H7 (cell line): ENCODE results near the gene DNAAF8. TPM values are rescaled to one million over a fixed set of nuclear protein-coding genes. Genes with fewer than 3 reads are reported as not detected.
"Not testable (repeated sequence)": the region's sequence is repeated elsewhere in the genome, so short reads cannot be mapped to it uniquely, and the experiment has no call there.

ENCODE experiments used
- DNase-seq: peaks from one replicate; pipeline ENCODE4 v3.0.0; 2012
- H3K27me3 ChIP-seq: 2 replicates; pipeline ENCODE4 v1.6.0; 2011; ENCODE audit warnings: mild to moderate bottlenecking, low read length; ENCODE audit not compliant: control insufficient read depth, insufficient read depth
- H3K36me3 ChIP-seq: replicated peaks from 2 replicates; pipeline ENCODE4 v1.5.1; 2011; ENCODE audit warnings: low read length; ENCODE audit not compliant: control insufficient read depth, insufficient read depth
- H3K4me3 ChIP-seq: 2 replicates; pipeline ENCODE4 v1.5.1; 2011; ENCODE audit warnings: low read depth, mild to moderate bottlenecking, control low read depth, low read length, moderate library complexity; ENCODE audit not compliant: insufficient read depth
- total RNA-seq: library from RNA; depleted of rRNA; stranded (reverse); fragments of >200 nt; shearing (Covaris generic); gene quantifications from 2 replicates; pipeline ENCODE4 v1.2.3, GENCODE V29; 2014

The DNAAF8 gene
- total RNA-seq, 1 experiment from 2014 or later: 1.1 TPM

GRCh38 chr16:4768549-4769305 lies 34.4 kb downstream of the DNAAF8 start:
- DNase-seq: peak; percentile 99
- H3K4me3 ChIP-seq: peak overlapping the region; percentile 42
- no peaks in the 10 kb centered on the region for H3K27me3 ChIP-seq
- peaks cover 8% of the 10 kb centered on the region for H3K36me3 ChIP-seq

DNA sequence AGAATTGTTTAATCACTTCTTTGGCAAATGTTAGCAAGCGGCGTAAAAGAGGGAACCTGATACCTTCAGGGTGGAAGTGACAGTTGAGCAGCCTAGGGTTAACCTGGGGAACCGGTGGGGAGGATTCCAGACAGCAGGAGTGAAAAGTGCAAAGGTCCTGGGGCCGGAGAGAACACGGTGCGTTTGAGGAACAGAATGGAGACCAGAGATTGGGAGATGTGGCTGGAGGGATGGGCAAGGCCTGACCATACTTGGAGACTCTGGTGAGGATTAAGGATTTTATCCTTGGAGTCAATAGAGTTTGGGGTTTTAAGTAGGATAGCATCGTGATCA lies 34.9 kb downstream of the DNAAF8 start:
- Histone ChIP-seq H3K4me3 (no peak overlapping the region), H3K27me3 (no peaks in the 10 kb centered on the region), H3K36me3 (peaks cover 3% of the 10 kb centered on the region)
- DNase-seq: no peak

DNA sequence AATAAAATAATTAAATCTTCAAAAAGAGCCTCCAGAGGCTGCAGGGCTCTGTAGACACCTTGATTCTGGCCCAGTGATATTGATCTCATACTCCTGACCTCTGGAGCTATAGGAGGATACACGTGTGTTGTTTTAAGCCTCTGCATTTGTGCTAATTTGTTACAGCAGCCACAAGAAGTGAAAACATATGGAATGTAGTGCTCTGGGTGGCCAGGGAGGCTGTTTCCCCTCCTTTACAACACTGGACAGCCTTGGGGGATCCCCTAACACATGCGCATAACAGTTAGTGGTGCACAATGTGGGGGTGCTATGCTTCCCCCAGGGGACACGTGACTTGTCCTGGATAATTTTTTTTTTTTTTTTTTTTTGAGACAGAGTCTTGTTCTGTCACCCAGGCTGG lies 37.3 kb downstream of the DNAAF8 start:
- no peaks in the 10 kb centered on the region for H3K27me3 ChIP-seq
- no peak for DNase-seq
- no peak overlapping the region for H3K4me3 ChIP-seq
- H3K36me3 ChIP-seq: no peaks in the 10 kb centered on the region

DNA sequence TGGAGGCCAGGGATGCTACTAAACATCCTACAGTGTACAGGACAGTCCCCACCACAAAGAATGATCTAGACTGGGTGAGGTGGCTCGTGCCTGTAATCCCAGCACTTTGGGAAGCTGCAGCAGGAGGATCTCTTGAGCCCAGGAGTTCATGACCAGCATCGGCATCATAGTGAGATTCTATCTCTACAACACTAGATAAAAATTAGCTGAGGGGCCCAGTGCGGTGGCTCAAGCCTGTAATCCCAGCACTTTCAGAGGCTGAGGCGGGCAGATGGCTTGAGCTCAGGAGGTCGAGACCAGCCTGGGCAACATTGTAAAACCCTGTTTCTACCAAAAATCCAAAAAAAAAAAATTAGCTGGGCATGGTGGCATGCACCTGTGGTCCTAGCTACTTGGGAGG lies 38.0 kb downstream of the DNAAF8 start:
- Histone ChIP-seq H3K27me3 (no peaks in the 10 kb centered on the region), H3K4me3 (no peak overlapping the region), H3K36me3 (no peaks in the 10 kb centered on the region)
- DNase-seq: no peak

DNA sequence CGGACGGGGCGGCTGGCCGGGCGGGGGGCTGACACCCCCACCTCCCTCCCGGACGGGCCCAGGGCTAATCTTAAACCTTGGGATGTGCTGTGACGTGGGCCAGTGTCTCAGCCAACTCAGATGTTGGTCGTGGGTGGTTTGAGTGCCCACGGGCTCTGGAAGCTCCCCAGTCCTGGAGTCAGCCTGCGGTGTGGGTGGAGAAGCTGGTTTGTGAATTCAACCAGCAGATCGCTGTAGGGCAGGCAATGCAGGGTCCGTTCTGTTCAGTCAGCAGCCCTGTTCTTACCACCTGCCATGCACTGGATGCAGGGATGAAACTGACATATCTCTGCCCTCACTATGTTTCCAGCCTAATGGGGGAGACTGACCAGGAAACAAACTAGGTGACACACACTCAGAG lies 40.7 kb downstream of the DNAAF8 start:
- no peaks in the 10 kb centered on the region for H3K36me3 ChIP-seq
- DNase-seq: no peak
- H3K4me3 ChIP-seq: no peak overlapping the region

DNA sequence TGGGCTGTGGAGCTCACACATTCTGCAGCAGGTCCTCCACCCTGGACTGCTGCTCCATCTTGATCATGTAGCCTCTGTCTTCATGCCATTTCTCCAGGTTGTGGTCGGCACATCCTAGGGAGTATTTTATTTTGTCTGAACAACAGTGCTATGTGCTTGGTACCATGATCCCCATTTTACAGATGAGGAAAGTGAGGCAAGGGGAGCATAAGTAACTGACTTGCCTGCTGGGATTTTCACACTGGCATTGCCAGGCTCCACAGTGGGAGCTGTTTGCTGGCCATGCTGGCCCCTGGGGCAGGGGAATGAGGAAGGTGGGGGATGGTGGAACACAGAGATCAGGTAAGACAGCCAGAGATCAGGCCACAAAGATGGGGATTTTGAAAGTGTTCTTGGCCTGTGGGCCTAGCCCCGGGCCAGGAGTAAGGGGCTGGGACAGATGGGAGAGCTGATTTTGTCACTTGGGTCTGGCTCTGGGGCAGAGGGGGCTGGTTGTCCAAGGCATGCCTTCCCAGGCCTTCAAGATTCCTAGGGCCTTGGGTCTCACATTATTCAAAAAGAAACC lies 41.9 kb downstream of the DNAAF8 start:
- H3K4me3 ChIP-seq: no peak overlapping the region

More for the DNA sequence above, 40.7 kb downstream of the DNAAF8 start:
- no peaks in the 10 kb centered on the region for H3K27me3 ChIP-seq

GRCh38 chr16:4777339-4778049 lies 43.2 kb downstream of the DNAAF8 start:
- Histone ChIP-seq H3K27me3 (no peaks in the 10 kb centered on the region), H3K4me3 (no peak overlapping the region)

More for the DNA sequence above, 41.9 kb downstream of the DNAAF8 start:
- no peak for DNase-seq
- no peaks in the 10 kb centered on the region for H3K27me3 ChIP-seq
- H3K36me3 ChIP-seq: no peaks in the 10 kb centered on the region

GRCh38 chr16:4778050-4778392 lies 43.7 kb downstream of the DNAAF8 start:
- H3K4me3 ChIP-seq: no peak overlapping the region
- DNase-seq: no peak
- H3K27me3 ChIP-seq: no peaks in the 10 kb centered on the region
- H3K36me3 ChIP-seq: no peaks in the 10 kb centered on the region

More at GRCh38 chr16:4777339-4778049, 43.2 kb downstream of the DNAAF8 start:
- no peak for DNase-seq
- H3K36me3 ChIP-seq: no peaks in the 10 kb centered on the region

- no peak overlapping the region for H3K4me3 ChIP-seq
- DNase-seq: no peak
- H3K27me3 ChIP-seq: no peaks in the 10 kb centered on the region
- H3K36me3 ChIP-seq: no peaks in the 10 kb centered on the region
These were observed 45.9 kb downstream of the DNAAF8 start for GRCh38 chr16:4780235-4780634.

- Histone ChIP-seq H3K27me3 (no peaks in the 10 kb centered on the region), H3K36me3 (no peaks in the 10 kb centered on the region), H3K4me3 (no peak overlapping the region)
- no peak for DNase-seq
These were observed 49.1 kb downstream of the DNAAF8 start for GRCh38 chr16:4783251-4783950.

- DNase-seq: no peak
- Histone ChIP-seq H3K27me3 (no peaks in the 10 kb centered on the region), H3K4me3 (no peak overlapping the region), H3K36me3 (no peaks in the 10 kb centered on the region)
These were observed 49.6 kb downstream of the DNAAF8 start for GRCh38 chr16:4783951-4784336.

GRCh38 chr16:4784444-4784987 lies 50.2 kb downstream of the DNAAF8 start:
- DNase-seq, H3K27me3 ChIP-seq, H3K36me3 ChIP-seq, H3K4me3 ChIP-seq: not testable (repeated sequence)

DNA sequence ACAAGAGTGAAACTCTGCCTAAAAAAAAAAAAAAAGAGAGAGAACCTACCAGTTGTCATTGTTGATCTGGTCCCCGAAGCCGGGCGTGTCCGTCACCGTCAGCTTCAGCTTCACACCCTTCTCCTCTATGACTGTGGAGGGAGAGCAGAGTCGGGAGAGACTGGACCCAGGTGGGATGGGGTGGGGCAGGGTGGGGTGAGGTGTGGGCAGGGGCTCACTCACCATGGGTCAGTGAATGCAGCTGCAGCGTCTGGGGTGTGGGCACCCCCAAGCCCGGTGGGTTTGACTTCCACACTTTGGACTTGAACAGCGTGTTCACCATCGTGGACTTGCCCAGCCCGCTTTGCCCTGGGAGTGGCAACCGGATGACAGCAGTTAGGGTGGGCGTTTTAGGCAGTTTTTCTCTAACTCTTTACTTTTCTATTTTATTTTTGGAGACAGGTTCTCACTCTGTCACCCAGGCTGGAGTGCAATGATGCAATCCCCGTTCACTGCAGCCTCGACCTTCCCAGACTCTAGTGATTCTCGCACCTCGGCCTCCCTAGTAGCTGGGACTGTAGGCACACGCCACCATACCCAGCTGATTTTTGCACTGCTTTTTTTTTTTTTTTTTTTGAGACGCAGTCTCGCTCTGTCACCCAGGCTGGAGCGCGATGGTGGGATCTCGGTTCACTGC lies 51.6 kb downstream of the DNAAF8 start:
- Histone ChIP-seq H3K4me3 (no peak overlapping the region), H3K27me3 (no peaks in the 10 kb centered on the region), H3K36me3 (no peaks in the 10 kb centered on the region)
- no peak for DNase-seq

DNA sequence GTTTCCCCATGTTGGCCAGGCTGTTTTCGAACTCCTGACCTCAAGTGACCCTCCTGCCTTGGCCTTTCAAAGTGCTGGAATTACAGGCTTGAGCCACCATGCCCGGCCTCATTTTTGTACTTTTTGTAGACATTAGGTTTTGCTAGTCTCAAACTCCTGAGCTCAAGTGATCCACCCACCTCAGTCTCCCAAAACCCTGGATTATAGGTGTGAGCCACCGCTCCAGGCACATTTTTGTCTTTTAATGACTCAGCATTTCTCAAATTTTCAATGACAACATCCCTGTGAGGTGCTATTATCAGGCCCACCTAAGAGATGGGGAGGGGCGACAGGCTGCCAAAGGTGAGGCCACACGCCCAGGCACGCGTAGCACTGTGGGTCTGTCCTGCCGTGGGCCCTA lies 52.7 kb downstream of the DNAAF8 start:
- no peaks in the 10 kb centered on the region for H3K36me3 ChIP-seq
- H3K4me3 ChIP-seq: no peak overlapping the region
- no peaks in the 10 kb centered on the region for H3K27me3 ChIP-seq
- no peak for DNase-seq
